Vagina (tissue), 2 donors: ENCODE measurements around the gene JAG2.

Experiments used
- CTCF ChIP-seq, 3 experiments: fragments of 450-650 bp in 2 of 3; fragments of 200-600 bp in 1 of 3; sonication (generic) in 1 of 3; IDR thresholded peaks; one replicate each; pipeline ENCODE4 v1.5.1; 2017 to 2019; ENCODE audit warnings: antibody characterized with exemption in 3 of 3, mild to moderate bottlenecking in 2 of 3, moderate library complexity in 2 of 3
- POLR2AphosphoS5 ChIP-seq, 2 donors: sonication (generic); formaldehyde crosslinking; IDR thresholded peaks; one replicate each; pipeline ENCODE4 v1.9.0; 2017; ENCODE audit warnings: antibody characterized with exemption in 2 of 2, mild to moderate bottlenecking in 2 of 2, low read depth in 1 of 2; ENCODE audit not compliant: insufficient read depth in 1 of 2

- TF ChIP-seq POLR2AphosphoS5 (IDR thresholded peaks at IDR 0.05; ENCODE audit: insufficient read depth in 1 of 2, low read depth in 1 of 2) = no peak
- TF ChIP-seq CTCF (IDR thresholded peaks at IDR 0.05) = no peak
These were observed 7.3 kb downstream of the JAG2 start for GRCh38 chr14:105161309-105161708.
